ENCODE data around the gene KREMEN2.

- TF ChIP-seq CEBPB (IDR thresholded peaks at IDR 0.05; ENCODE audit: low read depth, low read length) (no peak), POLR2AphosphoS5 (IDR thresholded peaks at IDR 0.05; ENCODE audit: low read depth, low read length) (no peak)
Observed at GRCh38 chr16:2985462-2985861, 21.4 kb downstream of the KREMEN2 start.
